Measurements from ENCODE around the gene EFCAB9. TPM values are rescaled to one million over a fixed set of nuclear protein-coding genes. Genes with fewer than 3 reads are reported as not detected.
A peak's percentile ranks its signal among the peaks of the same experiment; 100 is the strongest.

The EFCAB9 gene
- total and polyA plus RNA-seq, 2 of the 13 experiments (the other 11 are each of a cell fraction or from before 2014, with no cell fraction given), result not detected

- TF ChIP-seq ZBTB34 (CRISPR knock-in tag; IDR thresholded peaks at IDR 0.05), result no peak
- TF ChIP-seq TRIM22 (IDR thresholded peaks at IDR 0.05), result no peak
- TF ChIP-seq TEAD3 (CRISPR knock-in tag; optimal IDR thresholded peaks at IDR 0.05; ENCODE audit: borderline replicate concordance), result peak; percentile 45
- no peak for TF ChIP-seq SNAPC2 (CRISPR knock-in tag; IDR thresholded peaks at IDR 0.05)
- TF ChIP-seq ZNF207 (IDR thresholded peaks at IDR 0.05; ENCODE audit: borderline replicate concordance), result no peak
- peak; percentile 49; the same call in 1 of the 2 replicates for TF ChIP-seq ZNF564 (CRISPR knock-in tag; IDR thresholded peaks at IDR 0.05)
- TF ChIP-seq HNRNPLL (IDR thresholded peaks at IDR 0.05; ENCODE audit: low read depth, low read length, poor library complexity, severe bottlenecking), result no peak
- peak; percentile 64 for TF ChIP-seq MIXL1 (CRISPR knock-in tag; IDR thresholded peaks at IDR 0.05)
- TF ChIP-seq ZNF142 (CRISPR knock-in tag; IDR thresholded peaks at IDR 0.05), result no peak
- no peak for TF ChIP-seq ARNTL (CRISPR knock-in tag; IDR thresholded peaks at IDR 0.05)
- no peak for TF ChIP-seq E2F2 (CRISPR knock-in tag; IDR thresholded peaks at IDR 0.05; ENCODE audit: borderline replicate concordance)
- TF ChIP-seq ZEB1 (IDR thresholded peaks at IDR 0.05; ENCODE audit: insufficient replicate concordance, low read depth), result no peak
- no peak for TF ChIP-seq PHF8 (CRISPR knock-in tag; IDR thresholded peaks at IDR 0.05)
- no peak for TF ChIP-seq CREM (IDR thresholded peaks at IDR 0.05)
- TF ChIP-seq CREM (CRISPR knock-in tag; IDR thresholded peaks at IDR 0.05), result no peak
Observed at GRCh38 chr5:172235132-172235780, 41.3 kb downstream of the EFCAB9 start (continued).
